Upper lobe of left lung (tissue), 6 donors: ENCODE results near the gene OPRL1. TPM values are rescaled to one million over a fixed set of nuclear protein-coding genes. Genes with fewer than 3 reads are reported as not detected.

Source experiments
- ATAC-seq, 2 donors: fragments of 200-7000 bp; cut with Tn5 transposase; one replicate each; pipeline ENCODE4 v1.9.1; 2022; ENCODE audit warnings: mild to moderate bottlenecking in 2 of 2, moderate library complexity in 2 of 2; ENCODE audit not compliant: low FRiP score in 2 of 2
- DNase-seq, 2 donors: peaks; one replicate each; pipeline ENCODE4 v3.0.0-alpha.2; 2019 to 2020
- H3K27ac ChIP-seq, 4 donors: fragments of 200-600 bp; sonication (generic); one replicate each; pipeline ENCODE4 v1.5.1; 2016 to 2019
- H3K27me3 ChIP-seq, 4 donors: fragments of 200-600 bp; sonication (generic); one replicate each; pipeline ENCODE4 v1.5.1; 2017 to 2019
- H3K36me3 ChIP-seq, 4 donors: fragments of 200-600 bp; sonication (generic); one replicate each; pipeline ENCODE4 v1.5.1; 2016 to 2019
- H3K4me1 ChIP-seq, 4 donors: fragments of 200-600 bp; sonication (generic); one replicate each; pipeline ENCODE4 v1.5.1; 2018 to 2019
- H3K4me3 ChIP-seq, 4 donors: fragments of 200-600 bp; sonication (generic); one replicate each; pipeline ENCODE4 v1.5.1; 2017 to 2019; ENCODE audit warnings: mild to moderate bottlenecking in 2 of 4, moderate library complexity in 1 of 4
- H3K9me3 ChIP-seq, 4 donors: fragments of 200-600 bp; sonication (generic); one replicate each; pipeline ENCODE4 v1.5.1; 2018 to 2019
- EP300 ChIP-seq, 4 donors: sonication (generic); formaldehyde crosslinking; IDR thresholded peaks; one replicate each; pipeline ENCODE4 v1.5.1; 2017; ENCODE audit warnings: antibody characterized with exemption in 4 of 4, control low read depth in 2 of 4
- POLR2A ChIP-seq, 4 donors: fragments of 450-650 bp; IDR thresholded peaks; one replicate each; pipeline ENCODE4 v1.5.1; 2016 to 2017; ENCODE audit warnings: antibody characterized with exemption in 4 of 4, mild to moderate bottlenecking in 2 of 4
- POLR2AphosphoS5 ChIP-seq, 2 donors: sonication (generic); formaldehyde crosslinking; IDR thresholded peaks; one replicate each; pipeline ENCODE4 v1.5.1; 2017; ENCODE audit warnings: antibody characterized with exemption in 2 of 2
- WGBS, 2 donors: methylation state at CpG; one replicate each; pipeline ENCODE4 v1.1.5; 2017 to 2018; 5-methylcytosine and 5-hydroxymethylcytosine counted together
- total RNA-seq, 6 donors: library from RNA; depleted of rRNA in 4 of 6; stranded (reverse); fragments of >200 nt in 4 of 6; gene quantifications; one replicate each; pipeline versions ENCODE4 v1.1.0 to v1.2.1, GENCODE V29; 2016 to 2021
- TF ChIP-seq, protein P1 (sequence below), 6 experiments: fragments of 450-650 bp in 4 of 6; fragments of 200-600 bp in 2 of 6; sonication (generic) in 2 of 6; IDR thresholded peaks; one replicate each; pipeline ENCODE4 v1.5.1; 2016 to 2019; ENCODE audit warnings: antibody characterized with exemption in 6 of 6
- donor health status: DM: no; HTN: no; CAD: no; lungs with moderate emphysema.
- donor health status: DM: no; HTN: yes; CAD: no; lungs with severe emphysema.

OPRL1 gene
- total RNA-seq, 6 donors from 2014 or later, result 1.7 to 3.1 (median 2.6) TPM

DNA sequence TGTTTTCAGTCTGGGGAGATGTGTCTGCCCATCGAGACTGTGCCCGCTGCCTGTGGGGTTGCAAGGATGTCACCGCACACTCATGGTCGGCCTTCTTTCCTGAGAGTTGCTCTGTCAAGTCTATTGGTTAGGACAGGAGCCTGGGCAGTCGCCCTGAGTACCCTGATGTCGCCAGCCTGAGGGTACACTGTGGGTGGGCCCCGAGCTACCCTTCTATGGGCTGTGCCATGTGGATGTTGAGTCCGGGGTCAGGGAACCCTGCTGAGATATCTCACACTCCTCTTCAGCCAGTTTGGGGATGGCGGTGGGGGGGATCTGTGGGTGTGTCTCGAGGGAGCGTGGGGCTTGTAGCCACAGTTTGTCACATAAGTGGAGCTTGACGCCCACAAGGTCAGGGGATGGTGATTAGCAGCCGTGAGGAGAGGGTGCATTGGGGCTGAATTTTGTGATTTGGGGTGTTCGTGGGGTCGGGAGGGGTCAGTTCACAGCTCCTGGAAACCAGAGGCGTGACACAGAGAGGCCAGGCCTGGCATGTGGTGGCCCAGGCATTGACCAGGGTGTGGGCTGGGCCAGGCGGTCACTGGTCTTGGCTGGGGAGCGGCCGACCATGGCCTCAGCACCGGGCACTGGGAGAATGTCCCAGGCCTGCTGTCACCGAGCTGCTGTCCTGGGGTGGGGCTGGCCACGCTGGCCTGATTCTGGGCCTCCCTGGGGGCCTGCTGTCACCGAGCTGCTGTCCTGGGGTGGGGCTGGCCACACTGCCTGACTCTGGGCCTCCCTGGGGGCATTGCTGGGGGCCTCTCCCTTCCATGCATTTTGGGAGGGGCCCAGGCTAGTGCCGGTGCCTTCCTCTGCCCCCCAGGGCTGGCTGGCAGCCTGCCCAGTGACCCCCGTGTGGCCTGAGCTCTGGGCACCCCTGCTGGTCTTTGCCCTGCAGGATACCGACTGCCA, 29.1 kb downstream of the OPRL1 start:
- Histone ChIP-seq H3K4me1 (no peaks in the 10 kb centered on the region), H3K9me3 (no peaks in the 10 kb centered on the region), H3K36me3 (no peaks in the 10 kb centered on the region), H3K27ac (no peak overlapping the region), H3K27me3 (no peaks in the 10 kb centered on the region), H3K4me3 (no peak overlapping the region)
- ATAC-seq (no peak), DNase-seq (peak in 1 of 2 donors; percentile 16)
- no peak for TF ChIP-seq POLR2AphosphoS5 (IDR thresholded peaks at IDR 0.05)
- TF ChIP-seq, protein P1, sequence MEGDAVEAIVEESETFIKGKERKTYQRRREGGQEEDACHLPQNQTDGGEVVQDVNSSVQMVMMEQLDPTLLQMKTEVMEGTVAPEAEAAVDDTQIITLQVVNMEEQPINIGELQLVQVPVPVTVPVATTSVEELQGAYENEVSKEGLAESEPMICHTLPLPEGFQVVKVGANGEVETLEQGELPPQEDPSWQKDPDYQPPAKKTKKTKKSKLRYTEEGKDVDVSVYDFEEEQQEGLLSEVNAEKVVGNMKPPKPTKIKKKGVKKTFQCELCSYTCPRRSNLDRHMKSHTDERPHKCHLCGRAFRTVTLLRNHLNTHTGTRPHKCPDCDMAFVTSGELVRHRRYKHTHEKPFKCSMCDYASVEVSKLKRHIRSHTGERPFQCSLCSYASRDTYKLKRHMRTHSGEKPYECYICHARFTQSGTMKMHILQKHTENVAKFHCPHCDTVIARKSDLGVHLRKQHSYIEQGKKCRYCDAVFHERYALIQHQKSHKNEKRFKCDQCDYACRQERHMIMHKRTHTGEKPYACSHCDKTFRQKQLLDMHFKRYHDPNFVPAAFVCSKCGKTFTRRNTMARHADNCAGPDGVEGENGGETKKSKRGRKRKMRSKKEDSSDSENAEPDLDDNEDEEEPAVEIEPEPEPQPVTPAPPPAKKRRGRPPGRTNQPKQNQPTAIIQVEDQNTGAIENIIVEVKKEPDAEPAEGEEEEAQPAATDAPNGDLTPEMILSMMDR (IDR thresholded peaks at IDR 0.05), result no peak
- no peak for TF ChIP-seq EP300 (IDR thresholded peaks at IDR 0.05)
- TF ChIP-seq POLR2A (IDR thresholded peaks at IDR 0.05), result no peak
- WGBS, 2 donors, result 78 to 83% methylated on average over 15 to 26 of the region's 26 CpGs

DNA sequence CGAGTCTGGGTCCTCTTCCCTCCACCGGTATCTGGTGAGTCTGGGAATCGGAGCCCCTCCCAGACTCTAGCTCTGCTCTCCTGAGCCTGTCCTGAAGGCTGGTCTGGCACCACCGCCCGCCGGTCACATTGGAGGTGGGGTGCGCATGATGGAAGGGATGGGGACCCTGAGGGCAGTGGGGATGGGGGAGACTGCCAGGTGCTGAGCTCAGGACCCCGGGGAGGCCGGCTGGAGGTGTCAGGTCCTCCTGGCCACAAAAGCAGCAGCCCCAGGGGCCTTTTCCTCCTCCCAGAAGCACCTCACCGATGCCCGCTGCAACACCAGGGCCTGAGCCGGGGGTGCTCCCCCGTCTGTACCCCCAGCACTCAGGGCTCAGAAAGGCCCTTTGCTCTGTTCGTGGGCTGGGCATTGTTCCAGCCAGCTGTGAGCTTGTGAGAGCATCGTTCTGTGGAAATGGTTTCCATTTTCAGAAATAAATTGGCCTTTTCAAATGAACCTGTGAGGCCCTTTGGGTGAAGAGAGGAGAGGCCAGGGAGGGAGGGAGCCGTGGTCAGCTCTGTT, 30.0 kb downstream of the OPRL1 start:
- WGBS, 2 donors, result 68 to 77% methylated on average over 6 to 16 of the region's 16 CpGs
- H3K4me3 ChIP-seq, result no peak overlapping the region
- H3K4me1 ChIP-seq, result no peaks in the 10 kb centered on the region
- DNase-seq, result peak in 1 of 2 donors; percentile 2
- ATAC-seq, result no peak
- no peak overlapping the region for H3K27ac ChIP-seq
- no peaks in the 10 kb centered on the region for H3K27me3 ChIP-seq
- H3K9me3 ChIP-seq, result no peaks in the 10 kb centered on the region
- TF ChIP-seq POLR2A (IDR thresholded peaks at IDR 0.05) (no peak), POLR2AphosphoS5 (IDR thresholded peaks at IDR 0.05) (no peak), EP300 (IDR thresholded peaks at IDR 0.05) (no peak)
- TF ChIP-seq, protein P1 (IDR thresholded peaks at IDR 0.05), result no peak
- no peaks in the 10 kb centered on the region for H3K36me3 ChIP-seq

DNA sequence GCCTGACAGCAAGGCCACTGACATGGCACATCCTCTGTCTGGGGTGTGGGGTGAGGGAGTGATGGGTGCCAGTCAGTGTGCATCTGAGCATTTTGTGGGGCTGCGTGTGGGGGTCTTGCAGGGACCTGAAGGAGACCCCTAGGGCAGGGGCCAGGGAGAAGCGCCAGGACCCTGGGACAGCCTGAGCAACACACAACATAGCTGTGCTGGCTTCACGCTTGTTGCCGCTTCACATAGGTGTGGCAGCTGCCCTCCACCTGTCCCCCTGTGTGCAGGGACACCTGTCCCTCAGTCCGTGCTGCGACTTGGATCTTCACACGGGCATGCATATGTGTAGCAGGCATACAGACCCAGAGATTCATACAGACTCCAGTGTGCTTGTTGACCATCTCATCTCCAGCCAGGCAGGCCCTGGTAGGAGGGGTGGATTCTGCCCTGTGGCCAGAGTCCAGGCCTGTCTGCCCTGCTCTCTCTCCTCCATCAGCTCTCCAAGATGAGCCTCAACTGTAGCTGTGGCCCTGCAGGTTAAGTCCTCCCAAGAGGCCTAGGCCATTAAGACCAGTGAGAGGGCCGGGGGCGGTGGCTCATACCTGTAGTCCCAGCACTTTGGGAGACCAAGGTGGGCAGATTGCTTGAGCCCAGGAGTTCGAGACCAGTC, 30.7 kb downstream of the OPRL1 start:
- peak in 1 of 2 donors; percentile 11 for DNase-seq
- WGBS, 2 donors, result 87 to 88% methylated on average over 8 to 10 of the region's 10 CpGs
- no peak for ATAC-seq
- no peaks in the 10 kb centered on the region for H3K9me3 ChIP-seq
- no peaks in the 10 kb centered on the region for H3K4me1 ChIP-seq
- no peaks in the 10 kb centered on the region for H3K27me3 ChIP-seq
- TF ChIP-seq EP300 (IDR thresholded peaks at IDR 0.05), result no peak
- TF ChIP-seq, protein P1 (IDR thresholded peaks at IDR 0.05), result no peak
- no peak for TF ChIP-seq POLR2A (IDR thresholded peaks at IDR 0.05)
- TF ChIP-seq POLR2AphosphoS5 (IDR thresholded peaks at IDR 0.05), result no peak
- H3K27ac ChIP-seq, result no peak overlapping the region
- H3K36me3 ChIP-seq, result no peaks in the 10 kb centered on the region
- no peak overlapping the region for H3K4me3 ChIP-seq

DNA sequence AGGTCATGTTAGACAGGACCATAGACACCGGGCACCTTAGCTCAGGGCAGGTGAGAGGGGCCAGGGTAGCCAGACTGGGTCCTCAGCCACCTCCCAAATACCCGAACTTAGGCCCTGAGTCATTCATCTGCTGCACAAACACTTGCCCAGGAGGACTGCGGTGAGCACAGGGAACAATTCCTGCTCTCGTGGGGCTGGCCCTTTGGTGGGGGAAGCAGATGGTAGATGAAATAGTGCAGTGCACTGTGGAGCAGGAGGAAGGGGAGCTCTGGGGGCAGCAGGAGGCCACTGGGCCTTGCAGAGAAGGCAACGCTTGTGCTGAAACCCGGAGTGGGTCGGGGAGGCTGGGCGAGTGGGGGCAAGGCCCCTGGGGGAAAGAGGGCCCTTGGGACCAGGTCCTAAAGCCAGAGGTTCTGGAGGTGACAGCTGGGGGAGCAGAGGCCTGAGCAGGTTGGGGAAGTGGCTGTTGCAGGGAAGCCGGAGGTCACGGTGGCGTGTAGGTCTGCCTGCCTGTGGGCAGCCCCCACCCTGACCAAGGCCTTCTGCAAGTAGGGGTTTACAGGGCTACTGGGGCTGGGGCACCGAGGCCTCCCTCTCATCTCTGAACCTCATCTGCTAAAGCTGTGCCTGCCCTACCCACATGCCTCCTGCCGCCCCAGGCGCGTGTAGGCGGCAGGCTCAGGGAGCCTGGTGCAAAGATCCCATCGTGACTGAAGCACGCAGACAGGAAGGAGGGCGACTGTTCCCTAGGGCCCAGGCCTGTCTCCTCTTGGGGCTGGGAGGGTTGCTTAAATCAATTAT, 32.2 kb downstream of the OPRL1 start:
- no peak for TF ChIP-seq EP300 (IDR thresholded peaks at IDR 0.05)
- TF ChIP-seq POLR2A (IDR thresholded peaks at IDR 0.05), result no peak
- no peak for TF ChIP-seq POLR2AphosphoS5 (IDR thresholded peaks at IDR 0.05)
- TF ChIP-seq, protein P1 (IDR thresholded peaks at IDR 0.05), result no peak
- Histone ChIP-seq H3K27me3 (no peaks in the 10 kb centered on the region), H3K27ac (no peak overlapping the region), H3K4me3 (no peak overlapping the region), H3K4me1 (no peaks in the 10 kb centered on the region), H3K36me3 (no peaks in the 10 kb centered on the region), H3K9me3 (no peaks in the 10 kb centered on the region)
- DNase-seq, result peak in 1 of 2 donors; percentile 10
- 62 to 74% methylated on average over 17 to 19 of the region's 19 CpGs for WGBS, 2 donors
- ATAC-seq, result no peak
